Activated T-helper 1 cell treated with anti-CD3 and anti-CD28 coated beads, Interleukin-12 subunit alpha, Interleukin-12 subunit beta, Interleukin-2, Interleukin-4 antibody, amounts not matched to agents 30 ng/mL and 10 ng/mL and 1 ng/mL, durations not matched to agents 14 hours and 24 hours and 36 hours (primary cell): ENCODE data around the gene HOXB4. TPM values are rescaled to one million over a fixed set of nuclear protein-coding genes. Genes with fewer than 3 reads are reported as not detected.

ENCODE experiments used
- DNase-seq: peaks from one replicate; pipeline ENCODE4 v3.0.0; 2021; ENCODE audit warnings: low spot score
- H3K27ac Mint-ChIP-seq: one replicate; pipeline ENCODE4 v1.8.0; 2021; ENCODE audit warnings: mild to moderate bottlenecking, mixed read lengths
- H3K27me3 Mint-ChIP-seq: one replicate; pipeline ENCODE4 v1.8.0; 2022; ENCODE audit warnings: mild to moderate bottlenecking, moderate library complexity, mixed read lengths; ENCODE audit not compliant: insufficient read depth
- H3K36me3 Mint-ChIP-seq: one replicate; pipeline ENCODE4 v1.8.0; 2021; ENCODE audit warnings: low read depth, mixed read lengths
- H3K4me1 Mint-ChIP-seq: one replicate; pipeline ENCODE4 v1.8.0; 2021; ENCODE audit warnings: low read depth, mixed read lengths
- H3K4me3 Mint-ChIP-seq: one replicate; pipeline ENCODE4 v1.8.0; 2021; ENCODE audit warnings: mild to moderate bottlenecking, moderate library complexity, mixed read lengths
- H3K9me3 Mint-ChIP-seq: one replicate; pipeline ENCODE4 v1.8.0; 2021; ENCODE audit warnings: mixed read lengths
- intact Hi-C: fragments of 100-400 bp; cut with micrococcal nuclease; formaldehyde crosslinking; loops from one replicate; pipeline ENCODE4 v1.15.1; 2024
- total RNA-seq: library from RNA; stranded (reverse); gene quantifications from 2 replicates; pipeline ENCODE4 v1.2.3, GENCODE V29; 2022

HOXB4 gene
- total RNA-seq, 1 donor from 2014 or later, result 3.8 TPM

- peaks cover 25% of the 10 kb centered on the region for H3K36me3 Mint-ChIP-seq
- intact Hi-C loops, result no loop called here
- H3K4me3 Mint-ChIP-seq, result no peak overlapping the region
- no peak for DNase-seq
- no peaks in the 10 kb centered on the region for H3K9me3 Mint-ChIP-seq
- H3K27me3 Mint-ChIP-seq, result peaks cover 15% of the 10 kb centered on the region
- peaks cover 6% of the 10 kb centered on the region for H3K4me1 Mint-ChIP-seq
- H3K27ac Mint-ChIP-seq, result no peak overlapping the region
Measured at GRCh38 chr17:48567646-48568354, 10.3 kb downstream of the HOXB4 start.

GRCh38 chr17:48567209-48567608 is 10.9 kb downstream of the HOXB4 start:
- peaks cover 25% of the 10 kb centered on the region for H3K36me3 Mint-ChIP-seq
- H3K4me3 Mint-ChIP-seq, result no peak overlapping the region
- intact Hi-C loops, result no loop called here
- H3K27ac Mint-ChIP-seq, result no peak overlapping the region
- H3K27me3 Mint-ChIP-seq, result peaks cover 19% of the 10 kb centered on the region
- no peaks in the 10 kb centered on the region for H3K9me3 Mint-ChIP-seq
- no peak for DNase-seq
- H3K4me1 Mint-ChIP-seq, result peaks cover 6% of the 10 kb centered on the region

GRCh38 chr17:48566717-48567116 is 11.4 kb downstream of the HOXB4 start:
- DNase-seq, result no peak
- intact Hi-C loops, result no loop called here
- Mint-ChIP-seq H3K4me3 (no peak overlapping the region), H3K4me1 (peaks cover 2% of the 10 kb centered on the region), H3K27ac (no peak overlapping the region), H3K9me3 (no peaks in the 10 kb centered on the region), H3K36me3 (peaks cover 23% of the 10 kb centered on the region), H3K27me3 (peaks cover 19% of the 10 kb centered on the region)

- intact Hi-C loops, result no loop called here
- no peak overlapping the region for H3K4me3 Mint-ChIP-seq
- no peak overlapping the region for H3K27ac Mint-ChIP-seq
- peaks cover 4% of the 10 kb centered on the region for H3K4me1 Mint-ChIP-seq
- H3K27me3 Mint-ChIP-seq, result peaks cover 19% of the 10 kb centered on the region
- no peaks in the 10 kb centered on the region for H3K9me3 Mint-ChIP-seq
- no peak for DNase-seq
- peaks cover 19% of the 10 kb centered on the region for H3K36me3 Mint-ChIP-seq
Measured at GRCh38 chr17:48565925-48566710, 12.0 kb downstream of the HOXB4 start.

GRCh38 chr17:48565022-48565554 is 13.1 kb downstream of the HOXB4 start:
- intact Hi-C loops, result no loop called here
- no peaks in the 10 kb centered on the region for H3K9me3 Mint-ChIP-seq

GRCh38 chr17:48564188-48565021 is 13.7 kb downstream of the HOXB4 start:
- intact Hi-C loops, result no loop called here
- Mint-ChIP-seq H3K4me1 (peaks cover 7% of the 10 kb centered on the region), H3K36me3 (peaks cover 15% of the 10 kb centered on the region), H3K27me3 (peaks cover 15% of the 10 kb centered on the region), H3K27ac (no peak overlapping the region), H3K9me3 (no peaks in the 10 kb centered on the region), H3K4me3 (no peak overlapping the region)
- DNase-seq, result no peak

More at GRCh38 chr17:48565022-48565554, 13.1 kb downstream of the HOXB4 start:
- no peak overlapping the region for H3K27ac Mint-ChIP-seq
- no peak for DNase-seq
- H3K27me3 Mint-ChIP-seq, result peaks cover 19% of the 10 kb centered on the region
- peaks cover 7% of the 10 kb centered on the region for H3K4me1 Mint-ChIP-seq
- H3K4me3 Mint-ChIP-seq, result no peak overlapping the region
- H3K36me3 Mint-ChIP-seq, result peaks cover 18% of the 10 kb centered on the region

- Mint-ChIP-seq H3K4me3 (no peak overlapping the region), H3K27me3 (peaks cover 10% of the 10 kb centered on the region), H3K4me1 (peaks cover 7% of the 10 kb centered on the region), H3K27ac (no peak overlapping the region), H3K9me3 (no peaks in the 10 kb centered on the region), H3K36me3 (peaks cover 11% of the 10 kb centered on the region)
- DNase-seq, result no peak
- intact Hi-C loops, result no loop called here
Measured at GRCh38 chr17:48563867-48564187, 14.3 kb downstream of the HOXB4 start.

GRCh38 chr17:48563385-48563838 is 14.7 kb downstream of the HOXB4 start:
- Mint-ChIP-seq H3K36me3 (peaks cover 11% of the 10 kb centered on the region), H3K27ac (no peak overlapping the region)
- intact Hi-C loops, result no loop called here

GRCh38 chr17:48562934-48563333 is 15.2 kb downstream of the HOXB4 start:
- Mint-ChIP-seq H3K4me3 (no peak overlapping the region), H3K4me1 (peaks cover 7% of the 10 kb centered on the region), H3K9me3 (no peaks in the 10 kb centered on the region), H3K27ac (no peak overlapping the region), H3K27me3 (peaks cover 12% of the 10 kb centered on the region), H3K36me3 (peaks cover 8% of the 10 kb centered on the region)
- intact Hi-C loops, result no loop called here
- DNase-seq, result no peak

More at GRCh38 chr17:48563385-48563838, 14.7 kb downstream of the HOXB4 start:
- Mint-ChIP-seq H3K4me1 (peaks cover 7% of the 10 kb centered on the region), H3K4me3 (no peak overlapping the region), H3K27me3 (peaks cover 10% of the 10 kb centered on the region), H3K9me3 (no peaks in the 10 kb centered on the region)
- DNase-seq, result no peak

GRCh38 chr17:48561884-48562810 is 16.0 kb downstream of the HOXB4 start:
- DNase-seq, result no peak
- Mint-ChIP-seq H3K27me3 (peaks cover 14% of the 10 kb centered on the region), H3K36me3 (peaks cover 8% of the 10 kb centered on the region), H3K4me1 (peaks cover 7% of the 10 kb centered on the region), H3K27ac (no peak overlapping the region), H3K4me3 (no peak overlapping the region), H3K9me3 (no peaks in the 10 kb centered on the region)
- intact Hi-C loops, result no loop called here

- Mint-ChIP-seq H3K4me3 (no peak overlapping the region), H3K27ac (no peak overlapping the region), H3K4me1 (peaks cover 16% of the 10 kb centered on the region), H3K9me3 (no peaks in the 10 kb centered on the region), H3K36me3 (peaks cover 14% of the 10 kb centered on the region), H3K27me3 (peaks cover 27% of the 10 kb centered on the region)
- intact Hi-C loops, result no loop called here
- no peak for DNase-seq
Measured at GRCh38 chr17:48559840-48560817, 18.0 kb downstream of the HOXB4 start.
